Measurements from ENCODE around the gene MYL6.
A peak's percentile ranks its signal among the peaks of the same experiment; 100 is the strongest.

Gene MYL6

GRCh38 chr12:56158926-56159461, 835 bp downstream of the MYL6 start:
- DNase-seq: peak; percentile 17

DNA sequence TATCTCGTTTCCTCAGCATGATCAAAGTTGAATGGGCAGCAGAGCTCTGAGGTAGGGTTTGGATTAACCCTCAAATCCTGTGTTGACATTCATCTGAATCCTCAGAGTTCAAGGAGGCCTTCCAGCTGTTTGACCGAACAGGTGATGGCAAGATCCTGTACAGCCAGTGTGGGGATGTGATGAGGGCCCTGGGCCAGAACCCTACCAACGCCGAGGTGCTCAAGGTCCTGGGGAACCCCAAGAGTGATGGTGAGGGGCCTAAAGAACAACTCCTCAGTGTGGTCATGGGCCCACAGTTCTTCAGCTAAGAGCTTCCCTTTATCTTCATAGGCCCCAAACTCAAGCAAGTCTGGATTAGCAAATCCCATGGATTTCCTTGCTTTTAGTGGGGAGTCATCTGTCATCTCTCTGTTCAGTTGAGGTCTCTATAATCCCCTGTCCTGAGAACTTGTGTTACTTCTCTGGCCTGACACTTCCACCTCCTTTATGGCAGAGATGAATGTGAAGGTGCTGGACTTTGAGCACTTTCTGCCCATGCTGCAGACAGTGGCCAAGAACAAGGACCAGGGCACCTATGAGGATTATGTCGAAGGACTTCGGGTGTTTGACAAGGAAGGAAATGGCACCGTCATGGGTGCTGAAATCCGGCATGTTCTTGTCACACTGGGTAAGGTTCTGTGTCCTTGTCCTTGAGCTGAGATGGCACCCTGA, 1.5 kb downstream of the MYL6 start:
- DNase-seq: no peak

DNA sequence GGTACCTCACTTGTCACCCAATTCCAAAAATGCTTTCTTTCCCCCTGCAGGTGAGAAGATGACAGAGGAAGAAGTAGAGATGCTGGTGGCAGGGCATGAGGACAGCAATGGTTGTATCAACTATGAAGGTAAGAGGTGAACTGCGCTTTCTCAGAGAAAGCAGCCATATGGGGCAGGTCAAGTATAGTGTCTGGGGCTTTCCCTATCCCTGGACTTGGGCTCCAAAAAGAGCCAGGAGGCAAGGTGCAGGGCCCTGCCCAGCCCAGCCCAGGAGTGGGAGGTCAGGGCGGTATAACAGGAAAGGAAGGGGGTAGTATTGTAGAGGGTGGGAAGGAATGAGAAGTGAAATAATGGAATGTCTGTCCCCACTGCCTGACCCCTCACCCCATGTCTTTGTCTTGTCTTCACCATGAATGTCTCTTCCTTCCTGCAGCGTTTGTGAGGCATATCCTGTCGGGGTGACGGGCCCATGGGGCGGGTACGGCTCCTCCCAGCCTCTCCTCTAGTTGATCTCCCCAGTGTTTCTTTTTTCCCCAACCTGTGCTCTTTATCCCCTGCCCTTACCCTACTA, 2.1 kb downstream of the MYL6 start:
- no peak for DNase-seq

DNA sequence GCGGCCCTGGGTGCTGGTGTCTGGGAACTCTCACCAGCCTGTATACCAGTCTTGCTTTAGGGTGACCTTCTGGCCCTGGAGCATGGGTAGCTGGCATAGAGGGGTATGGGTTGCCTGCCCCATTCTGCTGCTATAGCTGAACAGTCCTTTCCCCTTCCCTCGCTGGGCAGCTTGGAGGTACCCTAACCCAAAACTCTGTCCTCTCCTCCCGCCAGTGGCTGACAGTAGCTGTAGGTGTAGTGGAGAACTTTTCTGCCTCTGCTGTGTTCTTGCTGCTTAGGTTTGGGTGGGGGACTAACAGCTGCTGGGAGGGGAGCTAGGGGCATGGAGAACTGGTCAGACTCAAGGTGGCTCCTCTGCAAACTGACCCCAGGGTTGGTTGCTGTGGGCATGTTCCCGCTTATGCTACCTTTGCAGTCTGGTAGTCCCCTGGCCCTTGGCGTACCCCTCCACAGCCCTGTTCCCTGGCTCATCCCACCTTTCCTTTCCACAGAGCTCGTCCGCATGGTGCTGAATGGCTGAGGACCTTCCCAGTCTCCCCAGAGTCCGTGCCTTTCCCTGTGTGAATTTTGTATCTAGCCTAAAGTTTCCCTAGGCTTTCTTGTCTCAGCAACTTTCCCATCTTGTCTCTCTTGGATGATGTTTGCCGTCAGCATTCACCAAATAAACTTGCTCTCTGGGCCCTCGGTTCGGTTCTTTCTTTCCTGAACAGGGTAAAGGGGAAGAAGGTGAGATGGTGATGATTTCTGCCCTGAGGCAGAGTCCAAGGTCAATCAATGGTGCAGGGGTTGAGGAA, 2.9 kb downstream of the MYL6 start:
- DNase-seq: no peak

DNA sequence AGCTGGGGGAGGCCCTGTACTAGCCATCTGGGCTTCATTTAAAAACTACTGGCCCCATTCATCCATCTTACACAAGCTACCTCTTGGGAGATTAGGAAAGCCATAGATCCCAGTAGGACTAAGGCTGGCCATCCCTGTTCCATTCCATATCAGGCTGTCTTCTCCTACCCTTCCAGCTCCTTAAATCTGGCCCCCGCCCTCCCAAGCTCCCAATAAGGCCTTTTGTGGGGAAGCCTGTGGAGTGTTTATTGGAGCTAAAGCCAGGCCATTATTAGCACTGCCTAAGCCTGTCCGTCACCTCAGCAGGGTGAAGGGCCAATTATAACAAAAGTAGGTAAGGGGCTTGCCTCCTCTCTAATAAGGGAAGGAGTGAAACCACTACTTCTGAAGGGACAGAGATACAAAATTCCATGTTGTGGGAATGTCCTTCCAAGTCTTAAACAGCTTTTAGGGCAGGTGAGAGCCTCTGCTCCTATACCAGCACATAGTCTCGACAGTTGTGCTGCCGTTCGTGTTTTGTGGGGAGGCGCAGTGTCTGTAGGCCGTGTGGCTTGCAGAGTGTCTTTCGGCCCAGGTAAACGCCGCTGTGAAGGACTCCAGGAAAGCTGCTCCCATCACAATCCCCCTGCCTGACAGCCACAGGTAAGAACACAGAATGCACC, 3.7 kb downstream of the MYL6 start:
- DNase-seq: no peak

- DNase-seq: no peak
These were observed 4.5 kb downstream of the MYL6 start for GRCh38 chr12:56162468-56163290.

DNA sequence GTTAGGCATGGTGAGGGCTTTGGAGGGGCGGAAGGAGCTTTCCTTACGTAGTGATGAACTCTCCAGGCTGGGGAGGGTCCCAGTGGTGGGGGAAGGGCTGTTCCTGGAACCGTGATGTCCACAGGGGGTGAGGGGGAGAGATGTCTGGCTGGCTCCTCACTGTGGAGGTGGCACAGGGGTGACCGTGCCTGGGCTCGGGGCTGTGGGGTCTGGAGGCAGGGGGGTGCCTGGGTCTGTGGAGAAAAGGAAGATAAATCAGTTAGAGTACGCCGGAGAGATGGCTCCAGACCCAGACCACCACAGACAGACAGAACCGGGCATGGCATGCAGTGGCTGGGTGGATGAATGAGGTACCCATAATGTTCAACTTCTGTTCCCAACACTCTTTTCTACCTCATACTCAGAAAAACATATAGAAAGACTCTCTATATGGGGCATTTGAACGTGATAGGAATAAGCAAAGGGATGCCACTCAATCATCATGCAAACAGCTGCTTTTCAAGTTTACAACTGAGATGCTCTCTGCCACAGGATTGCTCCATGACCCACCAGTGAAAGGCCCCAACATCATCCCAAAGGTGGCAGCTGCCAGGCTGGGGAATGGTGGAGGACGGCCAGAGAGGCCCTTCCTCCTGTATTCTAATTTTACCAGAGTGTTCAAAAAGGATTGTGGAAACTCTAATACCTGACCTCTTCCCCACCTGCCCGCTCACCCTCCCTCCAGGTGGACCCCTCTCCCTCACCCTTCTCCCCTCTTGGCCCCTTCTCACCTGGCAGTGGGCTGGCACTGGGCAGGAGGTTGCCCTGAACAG, 5.6 kb downstream of the MYL6 start:
- DNase-seq: no peak

- DNase-seq: no peak
These were observed 6.2 kb downstream of the MYL6 start for GRCh38 chr12:56164345-56164729.

GRCh38 chr12:56165369-56165768, 7.2 kb downstream of the MYL6 start:
- no peak for DNase-seq

DNA sequence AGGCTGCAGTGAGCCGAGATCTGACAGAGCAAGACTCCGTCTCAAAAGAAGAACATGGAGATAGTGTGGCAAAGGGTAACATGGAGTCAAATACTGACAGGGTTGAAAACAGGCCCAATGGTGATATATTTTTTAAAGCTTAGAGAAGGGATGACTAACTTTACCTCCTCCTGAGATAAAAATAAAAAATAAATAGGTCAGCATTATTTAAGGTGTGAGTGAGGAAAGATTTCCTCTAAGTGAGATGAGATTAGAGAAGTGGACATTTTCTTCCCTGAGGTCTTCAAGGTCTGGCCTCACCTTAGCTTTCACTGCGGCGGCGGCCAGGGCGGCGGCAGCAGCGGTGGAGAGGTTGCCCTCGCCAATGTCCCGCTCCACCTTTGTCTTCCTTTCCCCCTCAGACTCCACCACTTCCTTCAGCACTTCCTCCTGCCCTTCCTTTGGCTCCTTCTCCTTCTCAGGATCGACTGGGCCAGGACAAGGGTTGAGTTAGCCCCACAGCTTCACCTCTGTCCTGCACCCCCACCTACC, 11.1 kb downstream of the MYL6 start:
- DNase-seq: no peak

DNA sequence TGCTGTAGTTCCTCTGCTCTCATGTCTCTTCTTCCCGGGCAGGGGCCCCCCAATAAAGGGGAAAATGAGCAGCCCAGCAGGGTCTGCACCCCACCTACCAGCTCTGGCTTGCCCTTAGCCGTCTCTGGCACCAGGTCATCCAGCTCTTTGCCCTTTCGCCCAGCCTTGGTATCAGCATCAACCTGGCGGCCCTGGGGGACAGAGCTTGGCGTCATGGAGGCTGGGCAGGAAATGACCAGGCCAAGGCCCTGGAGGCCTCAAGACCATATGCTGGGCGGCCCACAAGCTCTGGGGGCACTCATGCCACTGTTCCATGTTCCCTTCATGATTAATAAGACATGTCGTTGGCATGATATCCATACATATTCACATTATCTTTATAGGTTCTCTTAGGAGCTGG, 14.7 kb downstream of the MYL6 start:
- DNase-seq: no peak

DNA sequence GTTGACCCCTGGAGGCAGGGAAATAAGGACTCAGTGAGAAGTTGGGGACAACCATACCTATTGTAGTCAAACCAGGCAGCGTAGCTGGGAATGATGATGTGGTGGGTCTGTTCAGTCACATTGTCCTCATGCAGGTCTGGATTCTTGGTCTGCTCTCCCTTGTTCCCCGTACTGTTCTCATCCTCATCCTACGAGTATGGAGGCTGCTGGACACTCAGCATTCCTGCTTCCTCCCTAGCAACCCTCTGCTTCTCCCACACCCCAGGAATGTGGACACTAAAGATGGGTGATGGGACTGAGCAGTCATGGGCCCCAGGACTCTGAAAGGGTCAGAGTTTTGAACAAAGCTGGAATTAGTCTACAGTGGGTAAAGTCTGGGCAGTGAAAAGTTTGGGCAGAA, 20.2 kb downstream of the MYL6 start:
- DNase-seq: no peak

GRCh38 chr12:56186957-56187356, 28.8 kb downstream of the MYL6 start:
- no peak for DNase-seq

- peak; percentile 30 for DNase-seq
These were observed 30.1 kb downstream of the MYL6 start for GRCh38 chr12:56188131-56188777.

DNA sequence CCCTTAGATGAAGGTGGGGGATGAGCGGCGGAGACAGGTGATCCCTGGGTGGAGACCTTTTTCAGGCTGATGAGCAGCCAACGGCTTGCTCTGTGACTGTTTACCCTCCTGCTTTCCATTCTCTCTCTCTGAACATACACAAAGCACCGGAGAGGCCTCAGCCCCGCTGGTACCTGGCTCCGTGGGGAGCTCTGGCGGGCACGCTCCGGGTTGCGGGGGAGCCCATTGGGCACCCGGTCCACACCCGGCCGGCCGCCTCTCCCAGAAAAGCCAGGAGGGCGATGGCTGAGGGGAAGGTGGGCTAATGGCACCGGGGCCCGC, 30.6 kb downstream of the MYL6 start:
- DNase-seq: peak; percentile 30

GRCh38 chr12:56189099-56189917, 31.1 kb downstream of the MYL6 start, which contains the start of gene SMARCC2:
Gene SMARCC2 (minus strand): TSS chr12:56189483. CDS start chr12:56189461, 22 bp downstream.
- DNase-seq: peak; percentile 55

- peak; percentile 61 for DNase-seq
These were observed 31.9 kb downstream of the MYL6 start for GRCh38 chr12:56189918-56190694.

DNA sequence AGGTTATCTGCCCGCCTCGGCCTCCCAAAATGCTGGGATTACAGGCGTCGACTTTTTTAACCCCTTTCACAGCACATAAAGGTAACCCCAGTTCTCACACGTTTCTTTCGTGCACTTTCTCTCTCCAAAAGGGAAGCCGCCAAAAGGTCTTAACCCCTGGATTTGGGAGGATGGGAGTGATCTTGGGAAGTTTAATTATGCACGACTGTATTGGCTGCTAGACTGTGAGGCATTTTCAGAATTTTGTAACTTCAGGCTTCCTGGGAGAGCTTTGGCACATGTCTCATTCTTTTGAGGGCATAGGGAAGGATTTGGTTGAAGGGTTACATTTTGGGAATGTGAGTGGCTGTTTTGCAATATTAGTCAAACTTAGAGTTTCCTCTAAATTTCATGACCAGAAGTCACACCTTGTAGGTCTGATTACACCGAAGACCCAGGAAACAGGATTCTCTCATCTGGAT, 32.6 kb downstream of the MYL6 start:
- peak; percentile 2 for DNase-seq

DNA sequence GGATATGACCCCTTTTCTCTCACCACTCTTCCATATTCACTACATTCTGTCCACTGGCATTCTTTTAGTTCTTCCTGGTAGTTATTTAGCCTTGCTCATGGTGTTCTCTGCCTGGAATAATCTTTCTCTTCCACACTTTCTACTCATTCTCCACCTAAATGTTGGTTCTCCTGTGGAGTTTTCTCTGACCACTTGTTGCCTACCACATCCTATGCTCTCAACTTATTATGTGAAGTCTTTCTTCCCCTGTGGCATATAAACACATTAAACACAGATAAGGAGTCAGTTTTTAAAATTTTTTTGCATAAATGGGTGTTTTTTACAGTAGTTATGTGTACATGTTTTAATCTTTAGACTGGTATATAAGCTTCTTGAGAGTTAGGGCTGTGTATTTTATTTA, 34.4 kb downstream of the MYL6 start:
- no peak for DNase-seq
